Peyer's patch (tissue), 4 donors: ENCODE data around the gene NCCRP1. TPM values are rescaled to one million over a fixed set of nuclear protein-coding genes. Genes with fewer than 3 reads are reported as not detected.
"Not testable (repeated sequence)": the region's sequence is repeated elsewhere in the genome, so short reads cannot be mapped to it uniquely, and the experiment has no call there.

Experiments
- DNase-seq, 3 donors: peaks; one replicate each; pipeline ENCODE4 v3.0.0-alpha.2; 2017 to 2019
- H3K27ac ChIP-seq, 4 donors: fragments of 200-600 bp; sonication (generic); one replicate each; pipeline ENCODE4 v1.5.1; 2016 to 2019
- H3K27me3 ChIP-seq, 2 donors: fragments of 200-600 bp; sonication (generic); one replicate each; pipeline ENCODE4 v1.5.1; 2019
- H3K36me3 ChIP-seq, 3 donors: fragments of 200-600 bp; sonication (generic); one replicate each; pipeline ENCODE4 v1.5.1; 2016 to 2019
- H3K4me1 ChIP-seq, 4 donors: fragments of 200-600 bp; sonication (generic); one replicate each; pipeline ENCODE4 v1.5.1; 2016 to 2019
- H3K4me3 ChIP-seq, 4 donors: fragments of 200-600 bp; sonication (generic); 1 replicate in 3 of 4; 2 replicates in 1 of 4; pipeline ENCODE4 v1.5.1; 2016 to 2019; ENCODE audit warnings: mild to moderate bottlenecking in 1 of 4
- H3K9me3 ChIP-seq, 4 donors: fragments of 200-600 bp; sonication (generic); one replicate each; pipeline ENCODE4 v1.5.1; 2016 to 2019; ENCODE audit warnings: mild to moderate bottlenecking in 1 of 4
- CTCF ChIP-seq, 6 experiments: fragments of 450-650 bp in 4 of 6; fragments of 200-600 bp in 2 of 6; sonication (generic) in 1 of 6; IDR thresholded peaks; one replicate each; pipeline ENCODE4 v1.5.1; 2017 to 2019; ENCODE audit warnings: antibody characterized with exemption in 6 of 6, mild to moderate bottlenecking in 3 of 6, moderate library complexity in 1 of 6
- POLR2A ChIP-seq, 2 donors: fragments of 450-650 bp; IDR thresholded peaks; one replicate each; pipeline ENCODE4 v1.5.1; 2017; ENCODE audit warnings: antibody characterized with exemption in 2 of 2, mild to moderate bottlenecking in 2 of 2, moderate library complexity in 2 of 2
- total RNA-seq, 4 donors: library from RNA; depleted of rRNA; stranded (reverse); fragments of >200 nt; gene quantifications; one replicate each; pipeline ENCODE4 v1.1.0, GENCODE V29; 2016

Gene NCCRP1
- total RNA-seq, 4 donors from 2014 or later: 1.1 TPM; not detected in 3

GRCh38 chr19:39212375-39212742 is 15.6 kb downstream of the NCCRP1 start:
- peak; percentile 36 to 72 (median 51) for DNase-seq
- no peaks in the 10 kb centered on the region for H3K4me1 ChIP-seq
- TF ChIP-seq CTCF (IDR thresholded peaks at IDR 0.05): peak in 4 of 6 experiments; percentile 31 to 50 (median 44)
- TF ChIP-seq POLR2A (IDR thresholded peaks at IDR 0.05): no peak

GRCh38 chr19:39215323-39215722 is 18.6 kb downstream of the NCCRP1 start:
- H3K4me3 ChIP-seq, DNase-seq, H3K36me3 ChIP-seq, H3K27me3 ChIP-seq, H3K4me1 ChIP-seq, H3K9me3 ChIP-seq, H3K27ac ChIP-seq: not testable (repeated sequence)

More at GRCh38 chr19:39212375-39212742, 15.6 kb downstream of the NCCRP1 start:
- no peaks in the 10 kb centered on the region for H3K36me3 ChIP-seq
- no peaks in the 10 kb centered on the region for H3K9me3 ChIP-seq
- H3K27ac ChIP-seq: no peak overlapping the region
- H3K27me3 ChIP-seq: no peaks in the 10 kb centered on the region
- no peak overlapping the region for H3K4me3 ChIP-seq

- H3K27me3 ChIP-seq: no peaks in the 10 kb centered on the region
- no peaks in the 10 kb centered on the region for H3K36me3 ChIP-seq
- no peaks in the 10 kb centered on the region for H3K4me1 ChIP-seq
- H3K4me3 ChIP-seq: no peak overlapping the region
- no peak for TF ChIP-seq CTCF (IDR thresholded peaks at IDR 0.05)
- TF ChIP-seq POLR2A (IDR thresholded peaks at IDR 0.05): no peak
- DNase-seq: no peak
- H3K27ac ChIP-seq: no peak overlapping the region
- no peaks in the 10 kb centered on the region for H3K9me3 ChIP-seq
Observed at GRCh38 chr19:39217094-39217493, 20.3 kb downstream of the NCCRP1 start.

GRCh38 chr19:39218230-39219007 is 21.7 kb downstream of the NCCRP1 start:
- DNase-seq: no peak
- H3K4me1 ChIP-seq: no peaks in the 10 kb centered on the region
- H3K4me3 ChIP-seq: no peak overlapping the region
- no peaks in the 10 kb centered on the region for H3K9me3 ChIP-seq
- H3K27ac ChIP-seq: no peak overlapping the region
- H3K27me3 ChIP-seq: no peaks in the 10 kb centered on the region
- TF ChIP-seq POLR2A (IDR thresholded peaks at IDR 0.05): no peak
- no peak for TF ChIP-seq CTCF (IDR thresholded peaks at IDR 0.05)
- H3K36me3 ChIP-seq: no peaks in the 10 kb centered on the region

GRCh38 chr19:39219108-39219507 is 22.3 kb downstream of the NCCRP1 start:
- H3K9me3 ChIP-seq, DNase-seq, H3K4me3 ChIP-seq, H3K27me3 ChIP-seq, H3K4me1 ChIP-seq, H3K36me3 ChIP-seq, H3K27ac ChIP-seq: not testable (repeated sequence)

- no peaks in the 10 kb centered on the region for H3K4me1 ChIP-seq
- no peaks in the 10 kb centered on the region for H3K27me3 ChIP-seq
- no peak for TF ChIP-seq POLR2A (IDR thresholded peaks at IDR 0.05)
- no peak for TF ChIP-seq CTCF (IDR thresholded peaks at IDR 0.05)
- no peaks in the 10 kb centered on the region for H3K36me3 ChIP-seq
- no peak overlapping the region for H3K27ac ChIP-seq
- H3K9me3 ChIP-seq: no peaks in the 10 kb centered on the region
- no peak overlapping the region for H3K4me3 ChIP-seq
- DNase-seq: no peak
Observed at GRCh38 chr19:39223703-39224279, 27.0 kb downstream of the NCCRP1 start.
